Stomach (tissue), 4 donors: ENCODE measurements around the gene RSRP1.

ENCODE experiments used
- POLR2AphosphoS5 ChIP-seq, 3 donors: sonication (generic); formaldehyde crosslinking; IDR thresholded peaks; one replicate each; pipeline ENCODE4 v1.6.1; 2016; ENCODE audit warnings: antibody characterized with exemption in 3 of 3
- TF ChIP-seq, protein P1 (sequence below), 7 experiments: fragments of 450-650 bp in 4 of 7; fragments of 200-600 bp in 3 of 7; sonication (generic) in 3 of 7; IDR thresholded peaks; one replicate each; pipeline ENCODE4 v1.5.1; 2016 to 2019; ENCODE audit warnings: antibody characterized with exemption in 7 of 7, control low read depth in 2 of 7, mild to moderate bottlenecking in 1 of 7

GRCh38 chr1:25194572-25195020 lies 52.7 kb downstream of the RSRP1 start:
- no peak for TF ChIP-seq POLR2AphosphoS5 (IDR thresholded peaks at IDR 0.05)
- TF ChIP-seq, protein P1, sequence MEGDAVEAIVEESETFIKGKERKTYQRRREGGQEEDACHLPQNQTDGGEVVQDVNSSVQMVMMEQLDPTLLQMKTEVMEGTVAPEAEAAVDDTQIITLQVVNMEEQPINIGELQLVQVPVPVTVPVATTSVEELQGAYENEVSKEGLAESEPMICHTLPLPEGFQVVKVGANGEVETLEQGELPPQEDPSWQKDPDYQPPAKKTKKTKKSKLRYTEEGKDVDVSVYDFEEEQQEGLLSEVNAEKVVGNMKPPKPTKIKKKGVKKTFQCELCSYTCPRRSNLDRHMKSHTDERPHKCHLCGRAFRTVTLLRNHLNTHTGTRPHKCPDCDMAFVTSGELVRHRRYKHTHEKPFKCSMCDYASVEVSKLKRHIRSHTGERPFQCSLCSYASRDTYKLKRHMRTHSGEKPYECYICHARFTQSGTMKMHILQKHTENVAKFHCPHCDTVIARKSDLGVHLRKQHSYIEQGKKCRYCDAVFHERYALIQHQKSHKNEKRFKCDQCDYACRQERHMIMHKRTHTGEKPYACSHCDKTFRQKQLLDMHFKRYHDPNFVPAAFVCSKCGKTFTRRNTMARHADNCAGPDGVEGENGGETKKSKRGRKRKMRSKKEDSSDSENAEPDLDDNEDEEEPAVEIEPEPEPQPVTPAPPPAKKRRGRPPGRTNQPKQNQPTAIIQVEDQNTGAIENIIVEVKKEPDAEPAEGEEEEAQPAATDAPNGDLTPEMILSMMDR (IDR thresholded peaks at IDR 0.05), result no peak
